Activated T-cell treated with anti-CD3 and anti-CD28 coated beads for 1 hour (primary cell): ENCODE results near the gene TMEM147.
"Not testable (repeated sequence)": the region's sequence is repeated elsewhere in the genome, so short reads cannot be mapped to it uniquely, and the experiment has no call there.

Source experiments
- DNase-seq: peaks from one replicate; pipeline ENCODE4 v3.0.0-alpha.2; 2020; ENCODE audit warnings: low read depth

The TMEM147 gene

GRCh38 chr19:35563207-35563829 lies 17.9 kb downstream of the TMEM147 start, which contains the start of gene ATP4A:
TSS of gene ATP4A (minus strand) at chr19:35563658. CDS start at chr19:35563629, 29 bp downstream.
- DNase-seq: no peak

- no peak for DNase-seq
These were observed 19.8 kb downstream of the TMEM147 start for GRCh38 chr19:35565016-35565856.

GRCh38 chr19:35566738-35567137 lies 21.3 kb downstream of the TMEM147 start:
- DNase-seq: no peak

- no peak for DNase-seq
These were observed 23.9 kb downstream of the TMEM147 start for GRCh38 chr19:35569281-35569781.

GRCh38 chr19:35571406-35571965 lies 26.1 kb downstream of the TMEM147 start:
- no peak for DNase-seq

DNA sequence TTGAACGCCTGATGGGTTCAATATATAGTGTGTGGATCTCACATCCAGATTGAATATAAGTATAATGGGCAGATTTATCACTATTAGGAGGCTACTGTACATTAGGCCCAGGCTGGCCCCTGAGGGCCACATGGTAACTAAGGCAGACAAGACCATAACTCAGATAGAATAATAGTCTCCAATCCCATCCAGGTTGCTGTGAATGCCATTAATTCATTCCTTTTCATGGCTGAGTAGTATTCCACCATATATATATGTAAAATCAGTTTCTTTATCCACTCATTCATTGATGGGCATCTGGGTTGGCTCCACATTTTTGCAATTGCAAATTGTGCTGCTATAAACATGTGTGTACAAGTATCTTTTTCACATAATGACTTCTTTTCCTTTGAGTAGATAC lies 32.5 kb downstream of the TMEM147 start:
- no peak for DNase-seq

GRCh38 chr19:35578707-35579106 lies 33.3 kb downstream of the TMEM147 start:
- DNase-seq: no peak

- DNase-seq: no peak
These were observed 37.3 kb downstream of the TMEM147 start for GRCh38 chr19:35582760-35583159.

DNA sequence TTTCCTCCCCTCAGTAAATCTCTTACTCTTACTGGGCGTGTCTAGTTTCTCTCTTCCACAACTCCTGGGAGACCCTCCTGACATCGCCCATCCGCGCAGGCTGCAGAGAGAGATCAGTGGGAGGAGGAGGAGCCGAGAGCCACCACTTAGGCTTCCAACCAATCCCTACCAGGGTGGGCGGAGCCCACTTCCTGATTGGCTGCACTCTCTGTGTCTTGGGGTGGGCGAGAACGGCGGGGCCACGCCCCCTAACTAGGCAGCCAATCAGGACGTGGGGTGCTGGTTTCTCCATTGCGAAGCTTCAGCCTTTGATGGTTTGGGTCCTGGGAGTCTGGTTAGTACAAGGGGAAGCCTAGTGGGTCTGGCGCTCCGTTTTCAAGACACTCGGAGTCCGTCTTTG lies 40.4 kb downstream of the TMEM147 start, which contains the start of gene PMIS2:
TSS of gene PMIS2 (plus strand) at position 326 of the 400 bp plus-strand sequence. CDS start 87 bp downstream, outside the sequence.
- no peak for DNase-seq

GRCh38 chr19:35587321-35587720 lies 41.9 kb downstream of the TMEM147 start:
- no peak for DNase-seq

DNA sequence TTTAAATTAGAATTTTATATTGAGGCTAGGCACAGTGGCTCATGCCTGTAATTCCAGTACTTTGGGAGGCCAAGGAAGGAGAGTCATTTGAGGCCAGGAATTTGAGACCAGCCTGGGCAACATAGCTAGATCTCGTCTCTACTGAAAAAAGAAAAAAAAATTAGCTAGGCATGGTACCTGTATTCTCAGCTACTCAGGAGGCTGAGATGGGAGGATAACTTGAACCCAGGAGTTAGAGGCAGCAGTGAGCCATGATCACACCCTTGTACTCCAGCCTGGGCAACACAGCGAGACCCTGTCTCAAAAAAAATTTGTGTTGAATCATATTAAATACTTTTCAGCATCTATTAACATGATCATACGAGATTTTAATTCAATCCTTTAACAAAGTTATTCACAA lies 45.4 kb downstream of the TMEM147 start:
- DNase-seq: no peak

GRCh38 chr19:35592226-35592625 lies 46.8 kb downstream of the TMEM147 start:
- no peak for DNase-seq

GRCh38 chr19:35595026-35595425 lies 49.6 kb downstream of the TMEM147 start:
- DNase-seq: not testable (repeated sequence)

DNA sequence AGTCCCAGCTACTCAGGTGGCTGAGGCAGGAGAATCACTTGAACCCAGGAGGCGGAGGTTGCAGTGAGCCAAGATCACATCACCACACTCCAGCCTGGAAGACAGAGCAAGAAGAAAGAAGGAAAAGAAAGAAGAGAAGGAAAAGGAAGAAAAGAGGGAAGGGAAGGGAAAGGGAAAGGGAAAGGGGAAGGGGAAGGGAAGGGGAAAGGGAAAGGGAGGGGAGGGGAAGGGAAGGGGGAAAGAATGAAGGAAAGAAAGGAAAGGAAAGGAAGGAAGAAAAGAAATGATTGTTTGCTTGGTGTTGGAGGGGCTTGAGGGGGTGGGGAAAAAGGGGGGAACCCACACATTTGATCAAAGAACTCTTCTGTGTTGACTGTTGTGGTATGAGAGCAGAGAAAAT lies 50.5 kb downstream of the TMEM147 start:
- DNase-seq: no peak

DNA sequence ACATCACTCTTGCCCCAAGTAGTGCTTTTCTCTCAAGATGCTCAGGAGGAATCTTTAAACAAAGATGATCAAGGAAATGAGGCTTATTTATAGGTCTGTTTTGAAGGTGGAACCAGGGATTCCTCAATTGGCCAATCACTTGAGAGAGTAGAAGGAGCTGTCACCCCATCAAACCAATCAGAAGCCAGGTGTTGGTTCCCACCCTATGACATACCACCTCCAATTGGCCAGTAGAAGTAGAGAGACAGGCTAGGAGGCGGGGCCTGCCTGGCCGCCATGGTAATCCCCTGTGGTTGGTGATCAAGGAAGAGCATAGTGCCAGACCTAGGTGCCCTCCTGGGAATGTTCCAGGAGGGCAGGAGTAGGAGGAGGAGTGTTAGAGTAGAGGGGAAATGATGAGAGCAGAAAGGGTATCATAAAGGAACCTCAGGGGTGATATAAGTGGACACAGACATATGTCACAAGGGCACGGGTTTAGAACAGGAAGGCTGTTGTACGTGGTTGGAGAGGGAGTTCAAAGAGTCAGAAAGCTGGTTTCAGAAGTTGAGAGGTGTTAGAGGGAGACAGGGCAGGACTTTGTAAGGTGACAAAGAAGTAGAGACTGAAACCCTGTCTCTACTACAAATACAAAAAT lies 51.1 kb downstream of the TMEM147 start:
- no peak for DNase-seq
